ACC112 (cell line): Measurements from ENCODE around the gene AZU1.
"Not testable (repeated sequence)": the region's sequence is repeated elsewhere in the genome, so short reads cannot be mapped to it uniquely, and the experiment has no call there.

Experiments used
- H2AFZ ChIP-seq: fragments of 200-600 bp; sonication (generic); one replicate; pipeline ENCODE4 v1.6.0; 2017; ENCODE audit warnings: antibody characterized with exemption, low read length; ENCODE audit not compliant: unreplicated experiment
- H3K27ac ChIP-seq: fragments of 200-600 bp; sonication (generic); 2 replicates; pipeline ENCODE4 v1.5.1; 2014; ENCODE audit warnings: low read depth, mild to moderate bottlenecking, antibody characterized with exemption, low read length, moderate library complexity
- H3K27me3 ChIP-seq: fragments of 200-600 bp; sonication (generic); 2 replicates; pipeline ENCODE4 v1.6.1; 2014; ENCODE audit warnings: mild to moderate bottlenecking, antibody characterized with exemption, low read length, moderate library complexity, mixed read lengths; ENCODE audit not compliant: insufficient read depth
- H3K36me3 ChIP-seq: fragments of 200-600 bp; sonication (generic); 2 replicates; pipeline ENCODE4 v1.6.1; 2016; ENCODE audit warnings: mild to moderate bottlenecking, antibody characterized with exemption, low read length, moderate library complexity, mixed read lengths; ENCODE audit not compliant: insufficient read depth
- H3K4me1 ChIP-seq: fragments of 200-600 bp; sonication (generic); one replicate; pipeline ENCODE4 v1.6.1; 2016; ENCODE audit warnings: low read length, mixed read lengths; ENCODE audit not compliant: insufficient read depth, unreplicated experiment, control insufficient read depth
- H3K4me3 ChIP-seq: fragments of 200-600 bp; sonication (generic); 2 replicates; pipeline ENCODE4 v1.5.1; 2014; ENCODE audit warnings: mild to moderate bottlenecking, low read depth, low read length
- H3K79me2 ChIP-seq: fragments of 200-600 bp; sonication (generic); one replicate; pipeline ENCODE4 v1.6.0; 2016; ENCODE audit warnings: low read length; ENCODE audit not compliant: control insufficient read depth, unreplicated experiment, insufficient read depth

AZU1 gene

GRCh38 chr19:840519-841206 lies 13.0 kb downstream of the AZU1 start, which contains the start of gene PRTN3:
Gene PRTN3, plus strand, starts transcription at chr19:840999. Its CDS starts 10 bp downstream, at chr19:841009.
- H3K36me3 ChIP-seq: no peaks in the 10 kb centered on the region
- H2AFZ ChIP-seq: no peak within 1 kb of the TSS
- peaks cover 7% of the 10 kb centered on the region for H3K27me3 ChIP-seq
- no peaks in the 10 kb centered on the region for H3K4me1 ChIP-seq
- no peak within 1 kb of the TSS for H3K27ac ChIP-seq
- no peaks in the 10 kb centered on the region for H3K79me2 ChIP-seq
- no peak within 1 kb of the TSS for H3K4me3 ChIP-seq

- H3K27ac ChIP-seq, H3K79me2 ChIP-seq, H3K4me3 ChIP-seq, H3K4me1 ChIP-seq, H3K36me3 ChIP-seq, H2AFZ ChIP-seq: not testable (repeated sequence)
- peaks cover 11% of the 10 kb centered on the region for H3K27me3 ChIP-seq
Measured at GRCh38 chr19:842802-843179, 15.2 kb downstream of the AZU1 start.

GRCh38 chr19:843180-843835 lies 15.7 kb downstream of the AZU1 start:
- Histone ChIP-seq H3K27me3 (peaks cover 16% of the 10 kb centered on the region), H3K4me1 (no peaks in the 10 kb centered on the region), H3K36me3 (no peaks in the 10 kb centered on the region), H3K4me3 (no peak overlapping the region), H3K79me2 (no peaks in the 10 kb centered on the region), H2AFZ (no peak overlapping the region), H3K27ac (no peak overlapping the region)

DNA sequence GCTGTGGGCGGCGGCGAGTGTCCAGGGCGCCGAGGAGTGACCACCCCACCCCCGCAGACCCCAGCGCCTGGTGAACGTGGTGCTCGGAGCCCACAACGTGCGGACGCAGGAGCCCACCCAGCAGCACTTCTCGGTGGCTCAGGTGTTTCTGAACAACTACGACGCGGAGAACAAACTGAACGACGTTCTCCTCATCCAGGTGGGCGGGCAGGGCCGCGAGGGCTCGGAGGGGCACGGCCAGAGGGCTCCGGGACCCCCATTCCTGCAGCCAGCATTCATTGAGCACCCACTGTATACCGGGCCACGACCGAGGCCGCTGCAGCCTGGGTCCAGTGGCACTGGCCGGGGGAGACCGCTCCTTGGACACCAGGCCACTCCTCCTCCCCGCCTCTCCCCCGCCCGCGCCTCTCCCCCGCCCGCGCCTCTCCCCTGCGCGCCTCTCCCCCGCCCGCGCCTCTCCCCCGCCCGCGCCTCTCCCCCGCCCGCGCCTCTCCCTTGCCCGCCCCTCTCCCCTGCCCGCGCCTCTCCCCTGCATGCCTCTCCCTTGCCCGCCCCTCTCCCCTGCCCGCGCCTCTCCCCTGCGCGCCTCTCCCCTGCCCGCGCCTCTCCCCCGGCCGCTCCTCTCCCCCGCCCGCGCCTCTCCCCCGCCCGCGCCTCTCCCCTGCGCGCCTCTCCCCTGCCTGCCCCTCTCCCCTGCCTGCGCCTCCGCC lies 16.4 kb downstream of the AZU1 start:
- H3K27me3 ChIP-seq: peaks cover 17% of the 10 kb centered on the region
- H2AFZ ChIP-seq: no peak overlapping the region
- no peak overlapping the region for H3K27ac ChIP-seq
- no peaks in the 10 kb centered on the region for H3K79me2 ChIP-seq
- H3K36me3 ChIP-seq: no peaks in the 10 kb centered on the region
- H3K4me1 ChIP-seq: no peaks in the 10 kb centered on the region
- no peak overlapping the region for H3K4me3 ChIP-seq

GRCh38 chr19:844546-844971 lies 16.9 kb downstream of the AZU1 start:
- peaks cover 17% of the 10 kb centered on the region for H3K27me3 ChIP-seq
- H3K79me2 ChIP-seq: no peaks in the 10 kb centered on the region
- no peak overlapping the region for H3K27ac ChIP-seq
- H3K4me1 ChIP-seq: no peaks in the 10 kb centered on the region
- no peak overlapping the region for H2AFZ ChIP-seq
- no peak overlapping the region for H3K4me3 ChIP-seq
- H3K36me3 ChIP-seq: no peaks in the 10 kb centered on the region

DNA sequence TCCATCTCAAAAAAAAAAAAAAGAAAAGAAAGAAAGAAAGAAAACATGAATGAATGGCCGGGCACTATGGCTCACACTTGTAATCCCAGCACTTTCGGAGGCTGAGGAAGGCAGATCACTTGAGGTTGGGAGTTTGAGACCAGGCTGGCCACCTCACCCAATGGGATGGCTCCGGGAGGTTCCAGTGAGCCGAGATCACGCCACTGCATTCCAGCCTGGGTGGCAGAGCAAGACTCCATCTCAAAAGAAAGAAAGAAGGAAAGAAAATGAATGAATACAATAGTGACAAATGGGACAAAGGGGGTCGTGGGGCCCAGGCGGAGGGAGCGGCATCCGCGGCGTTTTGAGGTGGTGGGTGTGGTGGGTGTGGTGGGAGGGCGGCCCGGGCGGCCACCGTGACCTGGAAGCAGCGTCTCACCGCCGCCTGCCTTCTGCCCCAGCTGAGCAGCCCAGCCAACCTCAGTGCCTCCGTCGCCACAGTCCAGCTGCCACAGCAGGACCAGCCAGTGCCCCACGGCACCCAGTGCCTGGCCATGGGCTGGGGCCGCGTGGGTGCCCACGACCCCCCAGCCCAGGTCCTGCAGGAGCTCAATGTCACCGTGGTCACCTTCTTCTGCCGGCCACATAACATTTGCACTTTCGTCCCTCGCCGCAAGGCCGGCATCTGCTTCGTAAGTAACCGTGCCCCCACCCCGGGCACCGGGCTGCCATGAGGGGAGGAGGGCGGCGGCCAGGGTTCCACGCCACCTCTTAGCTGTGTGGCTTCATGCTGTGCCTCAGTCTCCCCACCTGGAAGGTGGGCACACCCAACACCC lies 18.3 kb downstream of the AZU1 start:
- Histone ChIP-seq H3K4me3 (no peak overlapping the region), H3K27ac (no peak overlapping the region), H3K27me3 (peaks cover 17% of the 10 kb centered on the region), H3K36me3 (no peaks in the 10 kb centered on the region), H3K4me1 (peaks cover 3% of the 10 kb centered on the region), H2AFZ (no peak overlapping the region), H3K79me2 (no peaks in the 10 kb centered on the region)

GRCh38 chr19:848386-848921 lies 20.8 kb downstream of the AZU1 start:
- Histone ChIP-seq H3K27me3 (peaks cover 16% of the 10 kb centered on the region), H3K36me3 (no peaks in the 10 kb centered on the region), H3K4me1 (peaks cover 4% of the 10 kb centered on the region), H3K79me2 (no peaks in the 10 kb centered on the region), H2AFZ (no peak overlapping the region), H3K4me3 (no peak overlapping the region), H3K27ac (no peak overlapping the region)

- H3K36me3 ChIP-seq, H3K4me3 ChIP-seq, H3K4me1 ChIP-seq, H2AFZ ChIP-seq, H3K27ac ChIP-seq, H3K79me2 ChIP-seq: not testable (repeated sequence)
- H3K27me3 ChIP-seq: peaks cover 10% of the 10 kb centered on the region
Measured at GRCh38 chr19:849195-849594, 21.6 kb downstream of the AZU1 start.

DNA sequence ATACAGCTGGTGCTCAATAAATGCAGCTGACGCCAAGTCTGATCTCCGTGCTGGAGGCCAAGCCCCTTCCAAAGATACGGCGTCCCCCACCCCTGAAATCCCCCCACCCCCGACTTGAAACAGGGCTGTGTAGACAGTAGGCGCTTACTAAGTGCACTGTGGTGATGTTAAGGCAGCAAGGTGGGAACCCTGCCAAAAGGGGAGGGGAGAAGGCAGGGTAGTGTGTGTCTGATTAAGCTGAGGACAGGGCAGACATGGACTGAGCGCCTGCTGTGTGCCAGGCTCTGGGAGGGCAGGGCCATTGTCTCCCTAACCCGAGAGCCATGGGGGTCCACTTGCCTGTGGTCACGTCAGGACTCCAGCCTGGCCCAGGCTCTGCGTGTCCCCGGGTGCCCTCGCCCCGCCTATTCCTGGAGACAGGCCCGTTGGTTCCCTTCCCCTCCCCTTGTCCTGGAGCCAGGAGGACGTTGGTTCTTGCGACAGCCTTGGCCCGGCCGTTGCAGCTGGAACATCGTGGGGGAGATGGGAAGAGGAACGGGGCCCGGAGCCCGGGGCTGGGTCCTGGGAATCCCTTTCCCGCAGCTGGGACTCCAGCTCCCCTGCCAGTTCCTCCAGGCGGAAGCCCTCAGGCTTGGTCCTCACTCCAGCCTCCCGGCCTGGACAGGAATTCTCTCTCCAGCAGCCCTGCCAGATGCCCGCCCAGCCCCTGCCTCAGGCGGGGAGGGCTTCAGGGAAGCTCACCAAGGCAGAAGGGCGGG lies 22.8 kb downstream of the AZU1 start:
- Histone ChIP-seq H3K4me3 (peak overlapping the region; percentile 44; the same call in 1 of the 2 replicates), H3K36me3 (no peaks in the 10 kb centered on the region), H2AFZ (no peak overlapping the region), H3K27ac (peak overlapping the region; percentile 81), H3K4me1 (peaks cover 4% of the 10 kb centered on the region), H3K79me2 (no peaks in the 10 kb centered on the region), H3K27me3 (peaks cover 10% of the 10 kb centered on the region; the same call in 1 of the 2 replicates)
